Motor neuron (in vitro differentiated cells): ENCODE measurements around the gene POU2F2. TPM values are rescaled to one million over a fixed set of nuclear protein-coding genes. Genes with fewer than 3 reads are reported as not detected.
A peak's percentile ranks its signal among the peaks of the same experiment; 100 is the strongest.

Experiments
- ATAC-seq, 8 experiments: fragments of 200-7000 bp; cut with Tn5 transposase; replicated peaks in 6 of 8; 2 replicates each; pipeline ENCODE4 v1.8.0; 2021; ENCODE audit warnings: mild to moderate bottlenecking in 8 of 8, moderate library complexity in 8 of 8
- H3K27ac ChIP-seq, 2 donors: fragments of 250-450 bp; sonication (Bioruptor Pico); 2 replicates each; pipeline ENCODE4 v1.9.0; 2021; ENCODE audit warnings: antibody characterized with exemption in 2 of 2, mild to moderate bottlenecking in 2 of 2, moderate library complexity in 1 of 2
- H3K4me1 ChIP-seq, 2 donors: fragments of 250-450 bp; sonication (Bioruptor Pico); replicated peaks in 1 of 2; 2 replicates each; pipeline ENCODE4 v1.6.1; 2021; ENCODE audit warnings: antibody characterized with exemption in 2 of 2, mild to moderate bottlenecking in 2 of 2, moderate library complexity in 1 of 2
- H3K4me3 ChIP-seq, 5 donors: fragments of 250-450 bp; sonication (Bioruptor Pico); 2 replicates each; pipeline ENCODE4 v1.9.0; 2021; ENCODE audit warnings: antibody characterized with exemption in 5 of 5, mild to moderate bottlenecking in 5 of 5, moderate library complexity in 4 of 5
- WGBS, 10 experiments: fragments of 450-650 bp; shearing (Covaris generic); methylation state at CpG; one replicate each; pipeline ENCODE4 v1.0.0; 2022; 5-methylcytosine and 5-hydroxymethylcytosine counted together
- in situ Hi-C, 9 experiments: fragments of 400-800 bp; cut with MboI; loops; one replicate each; pipeline ENCODE4 v1.15.0; 2021; ENCODE audit warnings: low sequenced_read_pairs in 9 of 9, low pct_unique_long_range_greater_than_20kb in 2 of 9; ENCODE audit not compliant: unreplicated experiment in 9 of 9
- total RNA-seq, 8 experiments: library from RNA; unstranded; fragments of 300-600 nt; gene quantifications; 2 replicates each; pipeline versions ENCODE4 v1.2.3 to v1.2.4, GENCODE V29; 2022

Gene POU2F2
- total RNA-seq: 10 to 100 TPM in 4 of 8 experiments, 1 to 10 TPM in 2, under 1 TPM in 2; 0.54 to 30.6 (median 7.7) TPM

- Histone ChIP-seq H3K4me1 (peaks cover 42 to 48% of the 10 kb centered on the region in 2 donors), H3K4me3 (peak within 1 kb of the TSS in 4 of 5 donors; percentile 1 to 26 (median 19)), H3K27ac (peak within 1 kb of the TSS in 1 of 2 donors; percentile 17)
- WGBS, 10 experiments: no CpG with 5 or more reads among the region's 16 CpGs
- peak in 3 of 8 experiments; percentile 10 to 29 (median 26) for ATAC-seq
- in situ Hi-C loops: loop anchor here in 1 of 9 experiments (10.0 kb wide), 1 partner anchor 53 kb away; no protein-coding TSS in a partner anchor
Observed at GRCh38 chr19:42132030-42132628, at the start of gene POU2F2. TSS of gene POU2F2 (minus strand) at chr19:42132446. CDS start at chr19:42132411, 35 bp downstream.

GRCh38 chr19:42178791-42179674, 46.8 kb upstream of the POU2F2 start:
- 0 to 91% (median 57%) methylated on average over 1 to 2 of the region's 13 CpGs; no CpG with 5 or more reads in 2 of the 10 experiments for WGBS, 10 experiments
- ATAC-seq: peak in 5 of 8 experiments; percentile 1 to 4 (median 2)
- Histone ChIP-seq H3K4me3 (no peak overlapping the region), H3K27ac (peak overlapping the region in 1 of 2 donors; percentile 46), H3K4me1 (peaks cover 30 to 40% of the 10 kb centered on the region in 2 donors)
- in situ Hi-C loops: no loop called here

DNA sequence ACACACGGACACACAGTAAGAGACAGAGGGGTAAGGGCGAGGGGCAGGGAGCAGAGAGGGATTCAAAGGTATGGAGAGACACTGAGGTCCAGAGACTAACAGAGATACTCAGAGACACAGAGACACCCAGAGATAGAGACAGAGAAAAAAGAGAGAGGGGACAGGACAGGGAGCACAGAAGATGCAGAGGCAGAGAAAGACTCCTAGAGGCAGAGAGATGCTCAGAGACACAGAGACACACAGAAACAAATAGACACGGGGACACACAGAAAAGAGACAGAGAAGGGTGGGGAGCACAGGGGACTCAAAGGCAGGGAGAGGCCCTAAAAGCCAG, 45.4 kb upstream of the POU2F2 start:
- H3K27ac ChIP-seq: peak overlapping the region; percentile 53 to 90
- WGBS, 10 experiments: 0 to 80% (median 39%) methylated on average over 1 to 3 of the region's 3 CpGs; no CpG with 5 or more reads in 3 of the 10 experiments
- in situ Hi-C loops: no loop called here
- ATAC-seq: no peak
- peaks cover 42 to 50% of the 10 kb centered on the region in 2 donors for H3K4me1 ChIP-seq
- H3K4me3 ChIP-seq: peak overlapping the region; percentile 44 to 60 (median 49)

- peak overlapping the region; percentile 53 to 90 for H3K27ac ChIP-seq
- ATAC-seq: peak; percentile 87 to 98 (median 90)
- in situ Hi-C loops: no loop called here
- 0% methylated on average over 1 to 2 of the region's 66 CpGs; no CpG with 5 or more reads in 6 of the 10 experiments for WGBS, 10 experiments
- peak overlapping the region; percentile 44 to 60 (median 49) for H3K4me3 ChIP-seq
- H3K4me1 ChIP-seq: peaks cover 47 to 55% of the 10 kb centered on the region in 2 donors
Observed at GRCh38 chr19:42176990-42177685, 44.9 kb upstream of the POU2F2 start.

- Histone ChIP-seq H3K27ac (peak overlapping the region; percentile 81 to 90), H3K4me3 (peak overlapping the region; percentile 44 to 60 (median 49)), H3K4me1 (peaks cover 52 to 60% of the 10 kb centered on the region in 2 donors)
- in situ Hi-C loops: no loop called here
- no CpG with 5 or more reads among the region's 31 CpGs for WGBS, 10 experiments
- peak; percentile 63 to 84 (median 69) for ATAC-seq
Observed at GRCh38 chr19:42176649-42176989, 44.4 kb upstream of the POU2F2 start.

- peak overlapping the region; percentile 44 to 60 (median 49) for H3K4me3 ChIP-seq
- H3K27ac ChIP-seq: peak overlapping the region; percentile 81 to 90
- peak in 4 of 8 experiments; percentile 2 to 48 (median 37) for ATAC-seq
- in situ Hi-C loops: no loop called here
- H3K4me1 ChIP-seq: peaks cover 57 to 65% of the 10 kb centered on the region in 2 donors
- 0 to 4% (median 2%) methylated on average over 3 to 29 of the region's 34 CpGs; no CpG with 5 or more reads in 2 of the 10 experiments for WGBS, 10 experiments
Observed at GRCh38 chr19:42175952-42176648, 43.9 kb upstream of the POU2F2 start.

- in situ Hi-C loops: no loop called here
- peak overlapping the region; percentile 44 to 60 (median 49) for H3K4me3 ChIP-seq
- peak overlapping the region; percentile 81 to 90 for H3K27ac ChIP-seq
- no peak for ATAC-seq
- H3K4me1 ChIP-seq: peaks cover 67 to 73% of the 10 kb centered on the region in 2 donors
- 20 to 48% (median 32%) methylated on average over 2 to 4 of the region's 6 CpGs; no CpG with 5 or more reads in 3 of the 10 experiments for WGBS, 10 experiments
Observed at GRCh38 chr19:42174958-42175734, 42.9 kb upstream of the POU2F2 start.

DNA sequence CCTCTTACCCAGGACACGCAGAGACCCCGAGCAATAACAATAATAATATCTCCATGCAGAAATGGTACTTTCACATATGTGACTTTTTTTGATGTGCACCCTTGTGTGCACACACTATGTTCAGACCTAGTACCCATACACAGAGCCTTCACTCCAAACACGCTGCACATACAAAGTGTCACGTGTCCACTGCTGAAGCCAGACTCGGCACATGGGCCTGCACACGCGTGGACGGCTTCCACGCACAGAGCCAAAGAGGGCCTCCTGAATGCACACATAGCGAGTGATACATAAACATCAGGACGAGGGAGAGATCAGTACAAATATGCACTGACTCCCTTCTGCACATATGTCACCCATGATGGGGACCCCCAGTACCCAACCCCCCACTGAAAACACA, 41.9 kb upstream of the POU2F2 start:
- 73 to 100% (median 95%) methylated on average over 1 to 9 of the region's 11 CpGs; no CpG with 5 or more reads in 2 of the 10 experiments for WGBS, 10 experiments

DNA sequence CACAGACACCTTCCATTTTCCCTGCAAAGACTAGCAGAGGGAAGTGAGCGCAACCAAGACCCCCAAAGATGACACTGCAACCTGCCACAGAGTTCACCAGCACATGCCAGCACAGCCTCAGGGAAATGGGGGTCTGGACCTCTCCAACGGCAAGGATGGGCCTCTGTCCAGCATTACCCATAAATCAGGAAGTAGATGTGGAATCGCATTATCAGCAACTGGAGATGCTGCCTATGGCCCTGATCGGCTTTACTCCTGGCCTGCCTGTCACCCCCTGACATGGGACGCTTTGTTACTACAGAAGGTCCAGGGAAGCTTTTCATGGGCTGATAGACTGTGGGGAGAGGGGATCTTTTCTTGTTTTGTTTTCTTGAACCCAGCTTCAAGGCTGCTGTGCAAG, 41.4 kb upstream of the POU2F2 start:
- WGBS, 10 experiments: 20 to 80% (median 50%) methylated on average over 1 to 2 of the region's 5 CpGs; no CpG with 5 or more reads in 5 of the 10 experiments
- Histone ChIP-seq H3K27ac (peak overlapping the region in 1 of 2 donors; percentile 90), H3K4me1 (peaks cover 70 to 73% of the 10 kb centered on the region in 2 donors), H3K4me3 (peak overlapping the region in 3 of 5 donors; percentile 49 to 60 (median 53))
- in situ Hi-C loops: no loop called here
- no peak for ATAC-seq

More for the DNA sequence above, 41.9 kb upstream of the POU2F2 start:
- H3K4me1 ChIP-seq: peaks cover 69 to 73% of the 10 kb centered on the region in 2 donors
- peak overlapping the region in 4 of 5 donors; percentile 44 to 60 (median 51) for H3K4me3 ChIP-seq
- ATAC-seq: no peak
- in situ Hi-C loops: no loop called here
- H3K27ac ChIP-seq: peak overlapping the region; percentile 81 to 90

GRCh38 chr19:42172261-42172660, 40.0 kb upstream of the POU2F2 start:
- Histone ChIP-seq H3K4me1 (peaks cover 69 to 80% of the 10 kb centered on the region in 2 donors), H3K4me3 (no peak overlapping the region), H3K27ac (peak overlapping the region in 1 of 2 donors; percentile 76)
- 44 to 100% (median 76%) methylated on average over 2 to 4 of the region's 7 CpGs; no CpG with 5 or more reads in 4 of the 10 experiments for WGBS, 10 experiments
- in situ Hi-C loops: no loop called here
- no peak for ATAC-seq

- ATAC-seq: peak in 5 of 8 experiments; percentile 18 to 51 (median 41)
- Histone ChIP-seq H3K27ac (peak overlapping the region; percentile 70 to 76), H3K4me1 (peaks cover 75 to 87% of the 10 kb centered on the region in 2 donors), H3K4me3 (no peak overlapping the region)
- WGBS, 10 experiments: 65 to 87% (median 78%) methylated on average over 1 to 8 of the region's 16 CpGs; no CpG with 5 or more reads in 4 of the 10 experiments
- in situ Hi-C loops: no loop called here
Observed at GRCh38 chr19:42170715-42171114, 38.5 kb upstream of the POU2F2 start.
